ENCODE results near the gene ERMARD.

The ERMARD gene

GRCh38 chr6:169725125-169726048 is 26.0 kb upstream of the ERMARD start:
- TF ChIP-seq POLR2AphosphoS5 (IDR thresholded peaks at IDR 0.05; ENCODE audit: low read depth, low read length): no peak
- TF ChIP-seq FOXP2 (optimal IDR thresholded peaks at IDR 0.05; ENCODE audit: borderline replicate concordance, extremely low read depth, extremely low read length, insufficient read depth): peak; percentile 42

DNA sequence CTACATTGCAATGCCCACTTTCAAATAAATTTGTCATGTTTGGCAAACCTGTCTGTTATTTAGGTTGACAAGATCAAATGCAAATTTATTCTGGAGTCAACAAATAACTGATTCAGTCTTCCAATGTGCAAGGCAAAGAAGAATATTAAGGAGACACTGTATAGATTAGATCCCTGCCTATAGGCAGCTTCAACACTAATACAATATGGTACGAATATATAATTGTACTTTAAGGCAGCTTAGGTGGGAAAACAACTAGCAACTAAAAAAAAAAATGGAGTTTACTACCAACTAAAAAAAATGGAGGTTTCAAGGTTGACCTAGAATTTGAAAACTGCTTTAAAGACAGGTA is 25.4 kb upstream of the ERMARD start:
- TF ChIP-seq FOXP2 (optimal IDR thresholded peaks at IDR 0.05; ENCODE audit: borderline replicate concordance, extremely low read depth, extremely low read length, insufficient read depth) (no peak), SIN3A (IDR thresholded peaks at IDR 0.05; ENCODE audit: borderline replicate concordance, insufficient read depth, low read length) (no peak), REST (IDR thresholded peaks at IDR 0.05; ENCODE audit: insufficient read depth in 1 of 2, low read depth in 2 of 2, low read length in 2 of 2) (no peak), POLR2AphosphoS5 (IDR thresholded peaks at IDR 0.05; ENCODE audit: low read depth, low read length) (no peak), TAF1 (IDR thresholded peaks at IDR 0.05; ENCODE audit: borderline replicate concordance, insufficient read depth, low read length) (no peak)

DNA sequence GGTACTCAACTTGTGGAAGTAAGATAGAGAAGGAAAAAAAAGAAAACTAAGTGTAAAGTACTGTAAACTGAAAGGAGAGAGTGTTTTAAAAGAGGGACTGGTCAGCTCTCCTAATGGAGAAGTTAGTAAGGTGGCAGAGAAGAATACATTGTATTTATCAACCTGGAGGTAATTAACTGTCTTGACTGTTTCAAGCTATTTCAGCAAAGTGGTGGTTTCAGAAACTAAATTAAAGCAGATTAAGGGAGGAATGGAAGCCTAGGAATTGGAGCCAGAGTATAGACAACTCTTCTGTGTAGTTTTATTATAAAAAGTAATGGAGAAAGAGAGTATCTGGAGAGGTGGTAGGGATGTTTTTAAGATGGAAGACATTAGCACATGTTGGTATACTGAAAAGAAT is 24.5 kb upstream of the ERMARD start:
- TF ChIP-seq REST (IDR thresholded peaks at IDR 0.05; ENCODE audit: insufficient read depth in 1 of 2, low read depth in 2 of 2, low read length in 2 of 2) (no peak), SIN3A (IDR thresholded peaks at IDR 0.05; ENCODE audit: borderline replicate concordance, insufficient read depth, low read length) (no peak), TAF1 (IDR thresholded peaks at IDR 0.05; ENCODE audit: borderline replicate concordance, insufficient read depth, low read length) (no peak), FOXP2 (optimal IDR thresholded peaks at IDR 0.05; ENCODE audit: borderline replicate concordance, extremely low read depth, extremely low read length, insufficient read depth) (no peak), POLR2AphosphoS5 (IDR thresholded peaks at IDR 0.05; ENCODE audit: low read depth, low read length) (no peak)

DNA sequence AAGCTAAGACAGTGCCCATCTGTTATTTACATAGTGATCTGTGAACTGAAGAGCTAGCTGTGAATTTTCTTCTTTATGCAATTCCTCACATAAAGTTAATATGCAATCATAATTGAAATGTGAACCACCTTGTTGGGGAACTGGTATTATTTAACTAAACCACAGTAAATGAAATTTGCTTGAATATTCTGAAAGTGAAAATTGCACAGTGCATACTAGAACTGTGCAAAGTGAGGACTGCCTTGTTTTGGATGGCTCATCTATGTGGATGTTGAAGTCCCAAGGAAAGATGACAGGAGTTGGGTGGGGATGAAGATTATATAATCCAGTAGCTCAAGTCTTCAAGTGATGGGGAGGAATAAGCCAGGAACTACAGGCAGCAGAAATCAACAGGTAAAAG is 21.5 kb upstream of the ERMARD start:
- TF ChIP-seq REST (IDR thresholded peaks at IDR 0.05; ENCODE audit: insufficient read depth in 1 of 2, low read depth in 2 of 2, low read length in 2 of 2) (no peak), FOXP2 (optimal IDR thresholded peaks at IDR 0.05; ENCODE audit: borderline replicate concordance, extremely low read depth, extremely low read length, insufficient read depth) (no peak), TAF1 (IDR thresholded peaks at IDR 0.05; ENCODE audit: borderline replicate concordance, insufficient read depth, low read length) (no peak), SIN3A (IDR thresholded peaks at IDR 0.05; ENCODE audit: borderline replicate concordance, insufficient read depth, low read length) (no peak), POLR2AphosphoS5 (IDR thresholded peaks at IDR 0.05; ENCODE audit: low read depth, low read length) (no peak)

DNA sequence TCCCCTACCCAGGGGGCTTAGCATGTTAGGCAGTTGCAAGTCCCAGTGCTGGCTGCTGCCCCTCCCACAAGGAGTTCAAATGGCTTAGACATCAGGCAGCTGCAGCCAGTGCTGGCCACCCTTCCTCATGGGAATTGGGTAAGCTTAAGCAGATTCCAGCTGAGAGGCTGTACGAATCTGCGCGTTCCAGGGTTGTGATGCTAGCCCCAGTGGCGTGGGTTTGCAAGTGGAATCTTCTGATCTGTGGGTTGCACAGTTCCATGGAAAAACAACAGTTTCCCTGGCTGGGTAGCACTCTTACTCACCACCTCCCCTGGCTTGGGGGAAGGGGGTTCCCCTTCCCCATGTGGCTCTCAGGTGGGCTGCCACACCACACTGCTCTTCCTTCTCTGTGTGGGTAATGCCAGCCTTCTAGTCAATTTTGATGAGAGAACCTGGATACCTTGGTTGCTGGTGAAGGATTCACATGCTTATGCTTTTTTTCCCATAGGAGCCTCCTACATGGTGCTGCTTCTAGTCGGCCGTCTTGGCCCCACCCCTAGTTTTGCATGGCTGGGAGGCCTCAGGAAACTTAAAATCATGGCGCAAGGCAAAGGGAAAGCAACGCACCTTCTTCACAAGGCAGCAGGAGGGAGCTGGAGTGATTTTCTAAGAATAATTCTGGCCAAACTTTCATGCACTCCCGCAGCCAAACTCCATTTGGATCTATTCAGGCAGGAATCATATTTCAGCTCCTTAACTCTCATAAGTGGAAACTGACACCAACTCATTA is 13.0 kb upstream of the ERMARD start:
- TF ChIP-seq POLR2AphosphoS5 (IDR thresholded peaks at IDR 0.05; ENCODE audit: low read depth, low read length): no peak
- no peak for TF ChIP-seq FOXP2 (optimal IDR thresholded peaks at IDR 0.05; ENCODE audit: borderline replicate concordance, extremely low read depth, extremely low read length, insufficient read depth)
- no peak for TF ChIP-seq REST (IDR thresholded peaks at IDR 0.05; ENCODE audit: insufficient read depth in 1 of 2, low read depth in 2 of 2, low read length in 2 of 2)
- TF ChIP-seq SIN3A (IDR thresholded peaks at IDR 0.05; ENCODE audit: borderline replicate concordance, insufficient read depth, low read length): no peak
- TF ChIP-seq TAF1 (IDR thresholded peaks at IDR 0.05; ENCODE audit: borderline replicate concordance, insufficient read depth, low read length): no peak

Measured in PFSK-1 (cell line).